GOT3 (cell line): ENCODE results near the gene AKAP13.

ENCODE experiments used
- DNase-seq: peaks from one replicate; lab custom pipeline; 2025; ENCODE audit warnings: mixed read lengths; lab: John Stamatoyannopoulos, UW

AKAP13 gene

GRCh38 chr15:85386261-85386660, 5.9 kb downstream of the AKAP13 start:
- DNase-seq: no peak

GRCh38 chr15:85388566-85389305, 8.3 kb downstream of the AKAP13 start:
- DNase-seq: no peak

- DNase-seq: no peak
Measured at GRCh38 chr15:85389306-85389650, 8.9 kb downstream of the AKAP13 start.

DNA sequence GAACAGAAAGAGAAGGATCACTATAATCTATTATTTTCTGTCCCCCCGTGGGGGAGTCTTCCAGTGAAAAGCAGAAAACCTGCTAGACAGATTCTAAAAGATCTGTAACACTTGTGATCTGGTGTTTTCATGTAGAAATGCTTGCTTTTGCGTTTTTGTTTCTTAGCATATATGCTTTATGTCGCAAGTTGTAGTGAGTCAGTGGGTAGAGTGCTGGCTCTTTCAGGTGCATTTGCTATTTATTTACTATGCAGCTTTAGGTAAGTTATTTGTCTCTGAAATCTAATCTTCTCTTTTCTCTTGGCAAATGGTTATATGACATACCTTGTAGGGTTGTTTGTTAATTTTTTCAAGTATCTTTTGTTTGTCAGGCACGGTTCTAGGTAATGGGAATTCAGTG, 9.4 kb downstream of the AKAP13 start:
- no peak for DNase-seq

- no peak for DNase-seq
Measured at GRCh38 chr15:85393210-85393609, 12.8 kb downstream of the AKAP13 start.

- no peak for DNase-seq
Measured at GRCh38 chr15:85394554-85395333, 14.3 kb downstream of the AKAP13 start.

DNA sequence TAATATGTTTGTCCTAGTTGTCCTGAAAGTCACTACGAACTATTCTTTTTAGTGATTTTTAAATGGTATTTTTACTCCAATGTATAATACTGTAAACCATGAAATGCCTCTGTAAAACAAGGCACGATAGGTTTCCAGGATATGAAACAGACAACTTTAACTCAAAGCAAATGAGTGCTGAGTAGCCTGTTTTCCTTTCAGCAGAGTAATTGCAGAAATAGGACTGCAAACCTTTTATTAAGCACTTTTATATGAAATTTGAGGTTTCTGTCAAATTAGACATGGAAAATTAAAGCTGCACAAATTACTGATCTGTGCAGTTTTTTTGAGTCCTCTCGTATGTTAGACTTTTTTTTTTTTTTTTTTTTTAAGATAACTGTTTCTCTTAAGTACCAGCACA, 16.2 kb downstream of the AKAP13 start:
- no peak for DNase-seq

DNA sequence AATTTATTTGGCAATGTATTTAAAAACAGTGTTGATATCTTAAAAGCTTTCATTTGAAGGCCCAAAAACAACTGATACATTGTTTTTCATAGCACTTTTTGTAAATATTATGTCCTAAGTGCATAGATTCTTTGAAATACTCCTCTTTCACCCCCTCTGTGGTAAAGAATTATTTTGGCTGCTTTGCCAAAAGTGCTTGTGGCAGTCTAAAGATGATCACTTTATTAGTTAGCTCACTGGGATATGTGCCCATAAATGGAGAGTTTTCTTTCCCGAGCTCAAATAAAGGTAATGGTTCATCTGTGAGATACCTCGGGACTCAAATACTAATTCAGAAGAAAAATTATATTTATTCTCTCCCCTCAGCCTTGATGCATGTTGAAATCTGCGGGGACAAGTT, 16.7 kb downstream of the AKAP13 start:
- no peak for DNase-seq

GRCh38 chr15:85397926-85398325, 17.5 kb downstream of the AKAP13 start:
- DNase-seq: no peak

DNA sequence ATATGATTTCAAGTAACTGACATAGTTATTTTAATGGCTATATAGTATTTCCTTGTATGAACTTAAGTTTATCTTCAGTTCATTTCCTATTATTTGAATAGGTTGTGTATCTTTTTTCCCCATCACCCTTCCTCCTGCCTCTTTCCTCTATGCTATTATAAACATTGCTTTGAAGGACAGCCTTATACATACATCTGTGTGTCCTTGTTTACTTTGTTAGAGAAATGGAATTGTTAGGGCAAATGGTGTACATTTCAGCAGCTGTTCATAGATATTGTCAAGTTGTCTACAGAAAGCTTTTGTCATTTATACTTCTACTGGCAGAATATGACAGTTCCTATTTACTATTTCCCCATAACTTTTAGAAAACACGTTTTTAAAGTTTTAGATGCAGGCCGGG, 18.4 kb downstream of the AKAP13 start:
- DNase-seq: no peak

DNA sequence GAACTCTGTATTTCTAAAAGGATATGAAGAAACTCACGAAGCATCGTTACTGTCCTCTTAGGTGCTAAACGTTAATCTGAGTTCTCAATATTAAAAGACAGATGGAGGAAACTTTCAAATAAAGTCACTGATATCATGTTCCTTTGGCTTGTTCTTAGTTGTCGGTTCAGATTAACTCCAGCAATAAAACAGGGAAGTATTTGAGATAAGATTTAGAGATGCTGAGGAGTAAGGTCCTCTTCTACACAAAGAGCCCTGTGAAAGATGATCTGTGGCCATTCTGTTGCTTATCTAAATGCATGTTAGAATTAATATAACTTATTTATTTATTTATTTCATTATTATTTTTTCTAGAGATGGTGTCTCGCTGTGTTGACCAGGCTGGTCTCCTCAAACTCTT, 19.2 kb downstream of the AKAP13 start:
- no peak for DNase-seq

GRCh38 chr15:85400606-85401005, 20.2 kb downstream of the AKAP13 start:
- DNase-seq: no peak

- no peak for DNase-seq
Measured at GRCh38 chr15:85401108-85401774, 20.8 kb downstream of the AKAP13 start.

- DNase-seq: no peak
Measured at GRCh38 chr15:85402195-85402881, 21.9 kb downstream of the AKAP13 start.

GRCh38 chr15:85403745-85404144, 23.3 kb downstream of the AKAP13 start:
- DNase-seq: no peak

- DNase-seq: no peak
Measured at GRCh38 chr15:85404176-85404917, 23.9 kb downstream of the AKAP13 start.

- no peak for DNase-seq
Measured at GRCh38 chr15:85404918-85405866, 24.8 kb downstream of the AKAP13 start.

DNA sequence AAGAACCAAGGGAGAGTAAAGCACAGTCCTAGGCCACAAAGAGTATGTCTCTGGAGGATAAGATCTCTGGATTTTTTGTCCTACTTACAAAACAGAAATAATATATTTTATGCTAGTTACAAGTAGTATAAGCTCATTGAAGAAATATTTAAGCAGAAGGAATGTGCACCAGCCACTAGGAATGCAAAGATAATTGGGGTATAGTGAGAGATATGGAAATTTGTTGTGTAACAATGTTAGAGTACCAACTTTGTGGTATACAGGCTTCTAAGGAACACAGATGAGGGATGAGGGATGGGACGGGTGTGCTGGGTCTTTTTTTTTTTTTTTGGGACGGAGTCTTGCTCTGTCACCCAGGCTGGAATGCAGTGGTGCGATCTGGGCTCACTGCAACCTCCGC, 26.5 kb downstream of the AKAP13 start:
- no peak for DNase-seq

DNA sequence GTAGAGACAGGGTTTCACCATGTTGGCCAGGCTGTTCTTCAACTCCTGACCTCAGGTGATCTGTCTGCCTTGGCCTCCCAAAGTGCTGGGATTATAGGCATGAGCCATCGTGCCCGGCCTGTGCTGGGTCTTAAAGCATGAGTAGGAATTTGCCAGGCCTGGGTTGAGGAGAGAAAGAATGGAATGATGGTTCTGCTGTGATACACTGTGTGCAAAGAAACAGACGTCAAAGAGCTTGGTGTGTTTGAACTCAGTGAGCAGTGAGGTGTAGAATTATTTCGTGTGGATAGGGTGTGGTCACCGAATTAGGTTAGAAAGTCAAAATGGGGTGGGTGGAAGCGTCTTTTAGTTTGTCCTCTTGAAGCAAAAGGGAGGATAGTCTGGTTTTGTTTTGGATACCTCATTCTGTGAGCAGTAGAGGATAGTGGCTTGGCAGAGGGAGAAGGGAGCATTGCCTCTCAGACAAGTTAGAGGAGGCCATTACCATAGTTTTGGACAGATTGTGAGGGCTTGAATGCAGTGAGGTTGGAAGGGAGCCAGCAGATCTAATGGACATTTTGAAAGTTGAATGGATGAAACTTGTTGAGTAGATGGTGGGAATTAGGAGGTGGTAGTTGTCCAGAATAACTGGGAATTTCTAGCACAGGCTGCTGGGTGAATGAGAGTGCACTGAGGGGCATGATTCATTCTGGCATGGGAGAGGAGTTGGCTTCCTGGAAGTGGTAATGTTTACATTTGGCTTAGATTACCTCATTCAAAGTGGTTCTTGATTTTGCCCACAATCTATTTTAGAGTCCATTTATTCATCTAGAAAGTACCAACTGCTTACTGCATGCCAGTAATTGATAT, 27.2 kb downstream of the AKAP13 start:
- DNase-seq: no peak
